NCI-H1092 treated with DMSO at 0.1 percent for 48 hours (cell line): Measurements from ENCODE around the gene RUFY3.
"Not testable (repeated sequence)": the region's sequence is repeated elsewhere in the genome, so short reads cannot be mapped to it uniquely, and the experiment has no call there.

ENCODE experiments used
- DNase-seq: peaks from one replicate; lab custom pipeline; 2025; lab: John Stamatoyannopoulos, UW

RUFY3 gene

DNA sequence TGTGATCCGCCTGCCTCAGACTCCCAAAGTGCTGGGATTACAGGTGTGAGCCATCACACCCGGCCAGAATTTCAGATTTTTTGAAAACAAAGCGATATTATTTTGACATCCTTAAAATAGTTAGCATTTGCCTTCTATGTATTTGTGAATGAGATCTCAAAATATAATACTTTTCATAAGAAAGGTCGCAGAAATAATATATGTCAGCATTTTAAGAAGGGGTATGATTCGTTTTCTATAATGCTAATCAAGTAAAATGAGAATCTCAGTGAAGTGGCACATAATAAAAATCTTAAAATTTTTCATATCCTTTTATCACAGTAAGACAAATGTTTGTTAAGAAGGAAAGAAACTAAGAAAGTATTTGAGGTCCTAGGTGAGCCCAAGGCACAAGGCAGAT lies 65.7 kb downstream of the RUFY3 start:
- DNase-seq = no peak

DNA sequence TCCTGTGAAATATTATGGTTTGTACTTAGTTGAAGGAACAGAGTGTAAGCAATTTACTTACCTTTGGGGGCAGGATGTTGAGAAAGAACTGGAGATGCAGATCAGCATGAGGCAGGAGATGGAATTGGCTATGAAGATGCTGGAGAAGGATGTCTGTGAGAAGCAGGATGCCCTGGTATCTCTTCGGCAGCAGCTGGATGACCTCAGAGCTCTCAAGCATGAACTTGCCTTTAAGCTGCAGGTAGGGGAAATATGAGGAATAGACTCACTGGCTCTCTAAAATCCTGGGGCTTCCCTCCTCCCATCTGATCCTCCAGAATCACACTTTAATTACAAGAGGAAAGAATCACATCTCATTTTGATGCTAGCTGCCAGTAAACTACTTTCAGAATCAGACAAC lies 67.0 kb downstream of the RUFY3 start:
- DNase-seq = no peak

GRCh38 chr4:70793626-70794025 lies 71.9 kb downstream of the RUFY3 start:
- DNase-seq = no peak

- DNase-seq = no peak
These were observed 79.6 kb downstream of the RUFY3 start for GRCh38 chr4:70801265-70801809.

GRCh38 chr4:70802928-70803580 lies 81.3 kb downstream of the RUFY3 start:
- no peak for DNase-seq

DNA sequence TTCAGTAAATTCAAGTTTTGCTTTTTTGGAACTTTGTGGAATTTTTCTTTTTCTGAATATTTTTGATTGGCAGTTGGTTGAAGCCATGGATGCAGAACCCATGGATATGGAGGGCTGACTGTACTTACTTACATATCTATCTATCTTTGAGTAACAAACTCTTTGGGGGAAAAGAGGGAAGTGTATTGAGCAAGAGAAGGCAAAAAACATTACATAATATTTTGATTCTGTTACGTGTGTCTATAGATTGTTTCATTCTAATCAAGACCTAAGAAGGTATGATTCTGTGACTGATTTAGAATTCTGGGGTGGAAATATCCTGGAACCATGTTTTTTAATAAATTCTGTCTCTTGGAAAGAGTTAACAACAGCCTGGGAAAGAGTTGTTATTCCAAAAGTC lies 86.4 kb downstream of the RUFY3 start:
- DNase-seq = no peak

- no peak for DNase-seq
These were observed 93.6 kb downstream of the RUFY3 start for GRCh38 chr4:70815370-70815769.

- no peak for DNase-seq
These were observed 95.1 kb downstream of the RUFY3 start for GRCh38 chr4:70816894-70817293.

DNA sequence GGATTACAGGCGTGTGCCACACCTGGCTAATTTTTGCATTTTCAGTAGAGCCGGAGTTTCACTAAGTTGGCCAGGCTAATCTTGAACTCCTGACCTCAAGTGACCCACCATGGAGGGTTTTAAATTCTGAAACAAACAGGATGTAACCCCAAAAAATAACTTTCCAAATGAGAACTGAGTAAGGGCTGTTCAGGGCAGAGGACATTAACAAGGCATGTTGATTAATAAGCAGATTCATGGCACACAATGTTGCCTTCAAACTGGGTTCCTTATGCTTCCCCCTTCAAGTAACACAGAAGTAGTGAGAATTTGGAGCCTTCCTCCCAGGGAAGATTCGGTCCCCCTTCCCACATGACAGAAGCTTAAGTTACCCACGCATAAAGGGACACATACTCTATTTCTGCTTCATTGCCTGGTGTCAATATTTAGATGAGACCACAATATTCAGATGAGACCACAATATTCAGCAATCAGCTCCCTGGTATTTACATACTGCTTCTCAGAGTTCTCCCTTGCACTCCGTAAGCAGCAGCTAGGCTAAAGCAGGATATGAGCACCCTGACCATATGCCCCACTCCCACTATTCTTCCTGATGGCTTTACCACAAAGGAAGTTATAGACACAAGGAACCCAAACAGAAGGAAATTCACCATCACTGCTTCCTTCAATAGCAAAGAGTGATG lies 96.5 kb downstream of the RUFY3 start:
- no peak for DNase-seq

- DNase-seq = no peak
These were observed 97.2 kb downstream of the RUFY3 start for GRCh38 chr4:70818921-70819320.

GRCh38 chr4:70829015-70829414 lies 107.3 kb downstream of the RUFY3 start:
- no peak for DNase-seq

DNA sequence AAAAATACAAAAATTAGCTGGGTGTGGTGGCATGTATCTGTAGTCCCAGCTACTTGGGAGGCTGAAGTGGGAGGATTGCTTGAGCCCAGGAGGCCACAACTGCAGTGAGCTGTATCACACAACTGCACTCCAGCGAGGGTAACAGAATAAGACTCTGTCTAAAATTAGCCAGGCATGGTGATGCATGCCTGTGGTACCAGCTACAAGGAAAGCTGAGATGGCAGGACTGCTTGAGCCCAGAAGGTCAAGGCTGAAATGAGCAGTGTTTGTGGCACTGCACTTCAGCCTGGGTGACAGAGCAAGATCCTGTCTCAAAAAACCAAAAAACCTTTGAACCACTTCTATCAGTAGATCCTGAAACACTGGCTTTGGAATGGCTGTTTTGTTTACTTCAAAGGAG lies 107.7 kb downstream of the RUFY3 start:
- no peak for DNase-seq

DNA sequence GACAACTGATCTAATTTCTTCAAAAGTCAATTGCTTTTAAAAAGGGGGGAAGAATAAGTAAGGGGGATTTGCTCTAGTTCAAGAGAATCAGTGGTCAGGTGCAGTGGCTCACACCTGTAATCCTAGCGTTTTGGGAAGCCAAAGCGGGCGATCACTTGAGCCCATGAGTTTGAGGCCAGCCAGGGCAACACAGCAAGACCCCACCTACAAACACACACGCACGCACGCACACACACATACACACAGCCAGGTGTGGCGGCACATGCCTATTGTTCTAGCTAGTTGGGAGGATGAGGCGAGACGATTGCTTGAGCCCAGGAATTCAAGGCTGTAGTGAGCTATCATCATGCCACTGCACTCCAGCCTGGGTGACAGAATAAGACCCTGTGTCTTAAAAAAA lies 108.3 kb downstream of the RUFY3 start:
- no peak for DNase-seq

GRCh38 chr4:70831293-70831692 lies 109.5 kb downstream of the RUFY3 start:
- DNase-seq = no peak

- no peak for DNase-seq
These were observed 111.9 kb downstream of the RUFY3 start for GRCh38 chr4:70833675-70834074.

- DNase-seq = no peak
These were observed 114.3 kb downstream of the RUFY3 start for GRCh38 chr4:70836081-70836480.

DNA sequence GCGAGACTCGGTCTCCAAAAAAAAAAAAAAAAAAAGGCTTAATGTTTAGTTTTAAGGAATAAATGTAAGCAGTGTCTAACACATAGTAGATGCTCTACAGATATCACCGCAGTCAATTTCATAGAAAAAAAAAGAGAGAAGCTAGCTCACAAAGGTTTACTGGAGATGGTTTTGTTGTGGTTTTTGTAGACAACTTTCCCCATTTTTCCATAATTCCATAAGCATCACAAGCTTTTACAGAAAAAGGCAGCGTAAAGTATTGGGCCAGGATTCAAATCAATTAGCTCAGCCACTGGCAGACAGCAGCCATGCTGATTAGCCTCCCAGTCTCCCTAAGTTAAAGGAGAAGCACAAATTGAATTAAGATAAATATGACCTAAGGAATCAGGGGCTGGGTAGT lies 116.4 kb downstream of the RUFY3 start:
- no peak for DNase-seq

GRCh38 chr4:70838666-70839588 lies 117.2 kb downstream of the RUFY3 start:
- DNase-seq = peak; percentile 53

DNA sequence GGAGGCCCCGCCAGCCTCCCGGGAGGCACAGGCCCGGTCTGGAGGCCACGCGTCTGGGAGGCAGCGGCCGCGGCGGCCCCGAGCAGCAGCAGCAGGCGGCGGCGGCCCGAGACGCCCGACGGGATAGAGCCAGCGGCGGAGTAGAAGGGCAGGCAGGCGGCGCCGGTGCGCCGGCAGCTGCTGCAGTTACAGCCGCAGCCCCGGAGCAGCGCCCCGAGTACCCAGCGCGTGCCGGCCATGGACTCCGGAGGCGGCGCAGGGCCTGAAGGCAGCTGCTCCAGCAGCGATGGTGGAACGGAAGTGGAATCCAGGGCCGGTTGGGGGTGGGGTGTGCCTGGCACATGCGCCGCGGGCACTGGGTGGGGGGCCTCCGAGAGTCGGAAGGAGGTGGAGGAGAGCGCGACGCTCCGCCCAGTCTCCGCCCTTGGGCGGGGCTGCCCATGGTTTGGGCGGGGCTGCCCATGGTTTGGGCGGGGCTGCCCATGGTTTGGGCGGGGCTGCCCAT lies 117.9 kb downstream of the RUFY3 start, which contains the start of gene GRSF1:
GRSF1 (minus strand) TSS at position 302 of the 505 bp plus-strand sequence; CDS start at position 239, 63 bp downstream.
- peak; percentile 82 for DNase-seq

GRCh38 chr4:70840137-70840536 lies 118.4 kb downstream of the RUFY3 start:
- not testable (repeated sequence) for DNase-seq

DNA sequence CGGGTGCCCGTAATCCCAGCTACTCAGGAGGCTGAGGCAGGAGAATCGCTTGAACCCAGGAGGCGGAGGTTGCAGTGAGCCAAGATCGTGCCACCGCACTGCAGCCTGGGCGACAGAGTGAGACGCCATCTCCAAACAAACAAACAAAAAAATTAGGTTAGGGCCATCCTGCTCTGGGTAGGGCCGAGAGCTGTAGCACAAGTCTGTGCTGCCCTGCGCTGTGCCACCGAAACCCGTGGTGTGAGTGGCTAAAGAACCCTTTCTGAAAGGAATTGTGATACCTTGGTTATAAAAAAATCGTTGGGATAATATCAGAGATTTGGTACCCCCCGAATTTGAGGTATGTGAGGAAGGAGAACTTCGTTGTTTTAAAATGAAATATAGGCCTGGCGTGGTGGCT lies 118.9 kb downstream of the RUFY3 start:
- DNase-seq = not testable (repeated sequence)

- DNase-seq = no peak
These were observed 119.4 kb downstream of the RUFY3 start for GRCh38 chr4:70841211-70841610.
